ENCODE data around the gene HYI.

DNA sequence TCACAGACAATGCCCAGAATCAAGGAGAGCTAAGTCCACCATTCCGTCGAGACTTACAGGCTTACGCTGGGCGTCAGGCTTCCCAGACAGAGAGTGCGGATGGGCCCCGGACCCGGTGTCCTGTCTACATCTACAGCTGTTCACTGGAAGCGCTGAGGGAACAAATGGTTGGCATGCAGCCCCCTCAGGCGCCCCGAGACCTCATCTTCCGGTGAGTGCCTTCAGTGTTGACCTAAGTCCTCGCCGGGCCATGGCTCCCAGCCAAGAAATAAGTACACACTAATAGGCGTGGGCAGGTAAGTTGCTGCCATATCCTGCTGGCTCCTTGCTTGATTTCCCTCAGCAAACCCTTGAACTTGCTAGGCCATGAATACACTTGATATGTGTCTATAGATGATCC lies 26.2 kb downstream of the HYI start:
- TF ChIP-seq, protein P1, sequence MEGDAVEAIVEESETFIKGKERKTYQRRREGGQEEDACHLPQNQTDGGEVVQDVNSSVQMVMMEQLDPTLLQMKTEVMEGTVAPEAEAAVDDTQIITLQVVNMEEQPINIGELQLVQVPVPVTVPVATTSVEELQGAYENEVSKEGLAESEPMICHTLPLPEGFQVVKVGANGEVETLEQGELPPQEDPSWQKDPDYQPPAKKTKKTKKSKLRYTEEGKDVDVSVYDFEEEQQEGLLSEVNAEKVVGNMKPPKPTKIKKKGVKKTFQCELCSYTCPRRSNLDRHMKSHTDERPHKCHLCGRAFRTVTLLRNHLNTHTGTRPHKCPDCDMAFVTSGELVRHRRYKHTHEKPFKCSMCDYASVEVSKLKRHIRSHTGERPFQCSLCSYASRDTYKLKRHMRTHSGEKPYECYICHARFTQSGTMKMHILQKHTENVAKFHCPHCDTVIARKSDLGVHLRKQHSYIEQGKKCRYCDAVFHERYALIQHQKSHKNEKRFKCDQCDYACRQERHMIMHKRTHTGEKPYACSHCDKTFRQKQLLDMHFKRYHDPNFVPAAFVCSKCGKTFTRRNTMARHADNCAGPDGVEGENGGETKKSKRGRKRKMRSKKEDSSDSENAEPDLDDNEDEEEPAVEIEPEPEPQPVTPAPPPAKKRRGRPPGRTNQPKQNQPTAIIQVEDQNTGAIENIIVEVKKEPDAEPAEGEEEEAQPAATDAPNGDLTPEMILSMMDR (conservative IDR thresholded peaks at IDR 0.05): no peak
- TF ChIP-seq EZH2 (IDR thresholded peaks at IDR 0.05; ENCODE audit: low read depth): no peak

Measured in PC-9 (cell line).